Hepatocyte (in vitro differentiated cells): ENCODE measurements around the gene A3GALT2. TPM values are rescaled to one million over a fixed set of nuclear protein-coding genes. Genes with fewer than 3 reads are reported as not detected.
A peak's percentile ranks its signal among the peaks of the same experiment; 100 is the strongest.

Experiments used
- DNase-seq: peaks from one replicate; pipeline ENCODE4 v3.0.0-alpha.2; 2016; ENCODE audit warnings: low spot score
- H2AFZ ChIP-seq: fragments of 200-600 bp; sonication (generic); 2 replicates; pipeline ENCODE4 v1.6.0; 2016; ENCODE audit warnings: antibody characterized with exemption, mild to moderate bottlenecking
- H3K27ac ChIP-seq: fragments of 200-600 bp; sonication (generic); 2 replicates; pipeline ENCODE4 v1.5.1; 2016; ENCODE audit warnings: mild to moderate bottlenecking
- H3K27me3 ChIP-seq: fragments of 200-600 bp; sonication (generic); 2 replicates; pipeline ENCODE4 v1.6.1; 2016
- H3K36me3 ChIP-seq: fragments of 200-600 bp; sonication (generic); replicated peaks from 2 replicates; pipeline ENCODE4 v1.5.1; 2016; ENCODE audit warnings: low read depth; ENCODE audit not compliant: insufficient read depth
- H3K4me1 ChIP-seq: fragments of 200-600 bp; sonication (generic); 2 replicates; pipeline ENCODE4 v1.5.1; 2016; ENCODE audit warnings: mild to moderate bottlenecking, moderate library complexity; ENCODE audit not compliant: insufficient read depth
- H3K4me2 ChIP-seq: fragments of 200-600 bp; sonication (generic); 2 replicates; pipeline ENCODE4 v1.6.0; 2016
- H3K4me3 ChIP-seq: fragments of 200-600 bp; sonication (generic); 2 replicates; pipeline ENCODE4 v1.5.1; 2016; ENCODE audit warnings: mild to moderate bottlenecking
- H3K79me2 ChIP-seq: fragments of 200-600 bp; sonication (generic); 2 replicates; pipeline ENCODE4 v1.6.0; 2017; ENCODE audit warnings: mild to moderate bottlenecking
- H3K9me2 ChIP-seq: fragments of 200-600 bp; sonication (generic); replicated peaks from 2 replicates; pipeline ENCODE4 v1.6.0; 2017; ENCODE audit warnings: mild to moderate bottlenecking; ENCODE audit not compliant: insufficient read depth
- H3K9me3 ChIP-seq: fragments of 200-600 bp; sonication (generic); 2 replicates; pipeline ENCODE4 v1.5.1; 2016; ENCODE audit warnings: low read depth, mild to moderate bottlenecking
- H4K20me1 ChIP-seq: fragments of 200-600 bp; sonication (generic); 2 replicates; pipeline ENCODE4 v1.6.0; 2016; ENCODE audit warnings: mild to moderate bottlenecking; ENCODE audit not compliant: insufficient read depth, poor library complexity, severe bottlenecking
- CTCF ChIP-seq: fragments of 200-600 bp; sonication (generic); IDR thresholded peaks from 2 replicates; pipeline ENCODE4 v1.5.1; 2016; ENCODE audit warnings: antibody characterized with exemption, mild to moderate bottlenecking; ENCODE audit not compliant: poor library complexity
- EZH2 ChIP-seq: fragments of 200-600 bp; sonication (generic); IDR thresholded peaks from 2 replicates; pipeline ENCODE4 v1.6.1; 2016; ENCODE audit warnings: antibody characterized with exemption, mild to moderate bottlenecking, borderline replicate concordance
- EZH2phosphoT487 ChIP-seq: fragments of 200-600 bp; sonication (generic); IDR thresholded peaks from one replicate; pipeline ENCODE4 v1.6.1; 2018; ENCODE audit warnings: antibody characterized with exemption, mild to moderate bottlenecking, low read depth, moderate library complexity; ENCODE audit not compliant: unreplicated experiment, severe bottlenecking
- WGBS: methylation state at CpG from one replicate; pipeline ENCODE4 v1.1.6; 2016; ENCODE audit warnings: low lambda C conversion rate; ENCODE audit errors: missing lambda C conversion rate; 5-methylcytosine and 5-hydroxymethylcytosine counted together
- polyA plus RNA-seq: library from polyadenylated mRNA; unstranded; fragments of >200 nt; fragmentation: Nextera tagmentation; extraction: Ambion mirVana; gene quantifications from 2 replicates; pipeline ENCODE4 v1.2.1, GENCODE V29; 2016
- total RNA-seq: library from RNA; depleted of rRNA; stranded (reverse); fragments of >200 nt; gene quantifications from 2 replicates; pipeline ENCODE4 v1.2.3, GENCODE V29; 2014

A3GALT2 gene
- total and polyA plus RNA-seq, 2 experiments from 2014 or later, result not detected

GRCh38 chr1:33337441-33337840 is 16.5 kb upstream of the A3GALT2 start:
- Histone ChIP-seq H3K27me3 (no peaks in the 10 kb centered on the region), H2AFZ (no peak overlapping the region), H3K4me3 (no peak overlapping the region), H4K20me1 (peaks cover 86% of the 10 kb centered on the region), H3K9me3 (no peaks in the 10 kb centered on the region), H3K79me2 (peaks cover 95% of the 10 kb centered on the region), H3K4me1 (peaks cover 71% of the 10 kb centered on the region), H3K27ac (peak overlapping the region; percentile 97), H3K4me2 (peak overlapping the region; percentile 70), H3K9me2 (no peaks in the 10 kb centered on the region), H3K36me3 (no peaks in the 10 kb centered on the region)
- TF ChIP-seq EZH2phosphoT487, result no peak
- no peak for TF ChIP-seq CTCF
- TF ChIP-seq EZH2, result no peak
- no peak for DNase-seq
- WGBS, result 80% methylated on average over 6 of the region's 6 CpGs

GRCh38 chr1:33336580-33336979 is 15.7 kb upstream of the A3GALT2 start:
- WGBS, result 81% methylated on average over 9 of the region's 9 CpGs
- no peak for DNase-seq
- Histone ChIP-seq H3K4me3 (no peak overlapping the region), H3K36me3 (no peaks in the 10 kb centered on the region), H3K4me1 (peaks cover 62% of the 10 kb centered on the region), H3K27me3 (no peaks in the 10 kb centered on the region), H3K27ac (peak overlapping the region; percentile 97), H3K9me3 (no peaks in the 10 kb centered on the region), H3K4me2 (no peak overlapping the region), H2AFZ (no peak overlapping the region), H3K79me2 (peaks cover 98% of the 10 kb centered on the region), H4K20me1 (peaks cover 89% of the 10 kb centered on the region), H3K9me2 (no peaks in the 10 kb centered on the region)
- no peak for TF ChIP-seq CTCF
- TF ChIP-seq EZH2, result no peak
- no peak for TF ChIP-seq EZH2phosphoT487

GRCh38 chr1:33335020-33335419 is 14.1 kb upstream of the A3GALT2 start:
- Histone ChIP-seq H3K27ac (no peak overlapping the region), H3K4me3 (no peak overlapping the region), H3K9me3 (no peaks in the 10 kb centered on the region), H2AFZ (no peak overlapping the region), H3K4me1 (peaks cover 47% of the 10 kb centered on the region), H3K79me2 (peaks cover 93% of the 10 kb centered on the region), H3K9me2 (no peaks in the 10 kb centered on the region), H4K20me1 (peaks cover 76% of the 10 kb centered on the region), H3K36me3 (no peaks in the 10 kb centered on the region), H3K4me2 (no peak overlapping the region), H3K27me3 (no peaks in the 10 kb centered on the region)
- no peak for TF ChIP-seq EZH2phosphoT487
- TF ChIP-seq CTCF, result no peak
- TF ChIP-seq EZH2, result no peak
- no peak for DNase-seq
- WGBS, result 73% methylated on average over 4 of the region's 4 CpGs

GRCh38 chr1:33334081-33334552 is 13.2 kb upstream of the A3GALT2 start:
- no peak for TF ChIP-seq EZH2
- TF ChIP-seq EZH2phosphoT487, result no peak
- no peak for TF ChIP-seq CTCF
- no peaks in the 10 kb centered on the region for H3K9me2 ChIP-seq
- H2AFZ ChIP-seq, result no peak overlapping the region
- peaks cover 38% of the 10 kb centered on the region for H3K4me1 ChIP-seq
- WGBS, result 70% methylated on average over 17 of the region's 17 CpGs
- H3K79me2 ChIP-seq, result peaks cover 87% of the 10 kb centered on the region
- no peaks in the 10 kb centered on the region for H3K36me3 ChIP-seq
- no peak overlapping the region for H3K4me2 ChIP-seq
- no peak for DNase-seq
- no peaks in the 10 kb centered on the region for H3K27me3 ChIP-seq
- peaks cover 70% of the 10 kb centered on the region for H4K20me1 ChIP-seq
- peak overlapping the region; percentile 2 for H3K27ac ChIP-seq
- no peak overlapping the region for H3K4me3 ChIP-seq
- H3K9me3 ChIP-seq, result no peaks in the 10 kb centered on the region
